HG03064 (cell line): Measurements from ENCODE around the gene TAB2.

ENCODE experiments used
- ATAC-seq: cut with Tn5 transposase; IDR thresholded peaks from one replicate; pipeline ENCODE4 v1.9.1; 2021; ENCODE audit warnings: low read depth; ENCODE audit not compliant: unreplicated experiment

Gene TAB2

DNA sequence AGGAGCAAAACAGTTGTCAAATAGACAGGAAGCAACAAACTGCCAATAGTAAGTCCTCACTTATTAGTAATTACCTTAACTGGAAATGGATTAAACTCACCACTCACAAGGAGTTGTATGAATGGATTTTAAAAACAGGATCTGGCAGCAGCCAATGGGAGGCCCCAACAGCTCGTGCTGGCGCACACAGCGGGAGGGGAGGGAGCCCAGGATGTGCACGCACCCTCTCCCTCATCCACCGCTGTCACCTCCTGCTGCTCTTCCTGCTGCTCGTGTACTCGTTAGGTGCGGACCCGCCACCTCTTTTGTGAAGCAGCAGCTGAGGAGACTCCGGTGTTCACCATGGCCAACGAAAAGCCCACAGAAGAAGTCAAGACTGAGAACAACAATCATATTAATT, 82.5 kb downstream of the TAB2 start, which contains the start of gene SUMO4:
Gene SUMO4, plus strand, starts transcription at position 213 of the 400 bp plus-strand sequence. Its CDS starts 130 bp downstream, at position 343.
- no peak for ATAC-seq

DNA sequence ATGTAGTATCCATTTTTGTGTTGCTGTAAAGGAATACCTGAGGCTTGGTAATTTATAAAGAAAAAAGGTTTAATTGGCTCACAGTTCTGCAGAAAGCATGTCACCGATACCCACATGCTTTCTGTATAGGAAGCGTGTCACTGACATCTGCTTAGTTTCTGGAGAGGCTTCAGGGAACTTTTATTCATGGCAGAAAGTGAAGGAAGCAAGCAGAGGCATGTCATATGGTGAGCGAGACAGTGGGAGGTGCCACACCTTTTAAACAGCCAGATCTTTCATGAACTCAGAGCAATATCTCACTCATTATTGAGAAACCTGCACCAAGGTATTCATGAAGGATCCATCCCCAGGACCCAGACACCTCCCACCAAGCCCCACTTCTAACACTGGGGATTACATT, 86.0 kb downstream of the TAB2 start:
- no peak for ATAC-seq

DNA sequence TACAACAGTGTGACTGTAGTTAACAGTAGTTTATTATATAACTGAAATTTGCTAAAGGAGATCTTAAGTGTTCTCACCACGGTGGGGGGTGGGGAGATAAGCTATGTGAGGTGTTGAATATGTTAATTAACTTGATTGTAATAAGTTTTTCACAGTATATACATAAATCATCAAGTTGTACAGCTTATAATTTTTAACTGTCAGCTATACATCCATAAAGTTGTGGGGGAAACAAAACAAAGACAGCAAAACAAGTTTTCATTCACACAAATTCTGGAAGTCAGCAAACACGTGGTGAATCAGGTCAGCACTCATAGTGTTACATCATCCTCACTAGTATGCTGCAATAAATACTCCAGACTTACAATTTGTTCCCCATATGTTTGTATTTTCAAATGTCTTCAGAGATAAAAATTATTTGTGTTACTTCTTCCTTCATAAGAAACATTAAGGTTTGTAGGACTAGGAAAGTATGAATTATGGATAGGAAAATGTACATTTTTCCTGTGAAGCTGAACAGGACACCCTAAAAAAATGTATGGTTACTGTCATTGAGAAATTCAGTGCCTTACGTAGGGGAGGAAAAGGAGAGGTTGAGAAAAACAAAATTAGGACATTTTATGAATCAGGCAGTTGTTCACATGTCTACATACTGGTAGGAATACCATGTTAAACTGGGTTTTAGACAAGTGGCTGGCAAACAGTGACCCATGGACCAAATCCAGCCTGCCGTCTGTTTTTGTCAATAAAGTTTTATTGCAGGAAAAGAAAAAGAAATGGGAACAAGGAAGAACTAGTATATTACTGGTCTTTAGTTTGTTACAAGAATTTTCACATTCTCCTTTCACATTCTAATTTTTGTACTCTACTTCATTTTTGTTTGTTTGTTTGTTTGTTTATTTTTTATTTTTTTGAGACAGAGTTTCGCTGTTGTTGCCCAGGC, 88.6 kb downstream of the TAB2 start:
- ATAC-seq = no peak

DNA sequence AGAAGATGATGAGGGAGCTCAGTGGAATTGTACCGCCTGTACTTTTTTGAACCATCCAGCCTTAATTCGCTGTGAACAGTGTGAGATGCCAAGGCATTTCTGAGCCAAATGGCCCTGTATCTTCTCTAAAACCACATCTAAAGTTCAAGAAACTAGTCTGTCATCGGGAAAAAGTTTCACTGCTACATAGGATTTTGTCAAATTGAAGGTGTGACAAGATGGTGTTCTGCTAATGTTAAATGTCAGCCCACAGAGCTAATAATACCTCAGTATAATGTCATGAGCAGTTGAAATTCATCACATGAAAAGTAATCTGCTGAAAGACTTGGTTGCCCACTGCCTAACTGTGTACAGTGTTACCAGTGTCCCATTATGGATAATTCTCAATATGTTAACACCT, 92.1 kb downstream of the TAB2 start:
- no peak for ATAC-seq

DNA sequence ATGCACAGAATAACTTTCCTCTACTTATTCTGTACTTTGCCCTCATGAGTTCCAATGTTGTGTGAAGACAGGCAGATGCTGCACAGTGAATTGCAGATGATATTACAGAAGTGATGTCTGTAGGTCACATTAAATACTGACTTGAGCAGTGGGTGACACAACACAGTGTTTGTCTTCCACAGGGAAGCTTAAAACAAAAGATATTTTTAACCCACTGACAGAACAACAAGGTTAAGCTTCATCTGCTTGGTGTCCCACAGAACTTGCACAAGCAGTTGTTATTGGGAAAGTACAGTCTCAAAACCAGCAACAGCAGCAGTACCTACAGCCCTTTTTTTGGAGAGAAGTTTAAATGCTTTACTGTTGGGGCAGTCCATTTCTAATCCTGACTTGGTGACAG, 93.0 kb downstream of the TAB2 start:
- ATAC-seq = no peak

DNA sequence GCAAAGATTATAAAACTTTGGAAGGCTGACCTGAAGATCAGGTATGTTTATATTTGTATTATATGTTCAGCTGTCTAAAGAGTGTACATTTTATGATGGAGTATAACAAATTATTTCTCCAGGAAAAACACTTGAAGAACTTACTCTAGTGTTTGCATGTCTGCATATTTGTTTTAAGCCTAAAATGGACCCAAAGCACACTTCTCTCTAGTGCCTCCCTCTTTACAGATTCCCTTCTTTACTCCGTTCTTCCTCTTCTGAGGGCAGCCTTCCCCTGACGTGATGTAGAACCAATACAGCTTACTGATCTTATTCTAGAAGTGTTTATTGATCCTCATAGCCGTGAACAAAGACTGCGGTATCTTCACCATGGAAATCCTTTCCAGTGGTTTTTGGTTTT, 96.5 kb downstream of the TAB2 start:
- no peak for ATAC-seq

DNA sequence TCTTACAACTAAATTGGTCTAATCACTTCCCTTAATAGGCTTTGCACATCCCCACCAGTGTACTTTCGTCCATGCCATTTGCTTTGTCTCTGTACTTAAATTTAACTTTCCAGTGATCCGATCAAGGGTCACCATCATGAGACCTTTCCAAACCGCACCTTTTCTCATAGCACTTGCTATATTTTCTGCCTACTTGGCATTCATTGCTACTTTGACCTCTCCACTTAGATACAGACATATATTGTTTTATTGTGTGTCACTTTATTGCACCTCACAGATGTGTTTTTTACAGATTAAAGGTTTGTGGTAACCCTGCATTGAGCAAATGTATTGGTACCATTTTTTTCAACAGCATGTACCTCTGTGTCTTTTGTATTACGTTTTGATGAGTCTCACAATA, 97.3 kb downstream of the TAB2 start:
- ATAC-seq = no peak

DNA sequence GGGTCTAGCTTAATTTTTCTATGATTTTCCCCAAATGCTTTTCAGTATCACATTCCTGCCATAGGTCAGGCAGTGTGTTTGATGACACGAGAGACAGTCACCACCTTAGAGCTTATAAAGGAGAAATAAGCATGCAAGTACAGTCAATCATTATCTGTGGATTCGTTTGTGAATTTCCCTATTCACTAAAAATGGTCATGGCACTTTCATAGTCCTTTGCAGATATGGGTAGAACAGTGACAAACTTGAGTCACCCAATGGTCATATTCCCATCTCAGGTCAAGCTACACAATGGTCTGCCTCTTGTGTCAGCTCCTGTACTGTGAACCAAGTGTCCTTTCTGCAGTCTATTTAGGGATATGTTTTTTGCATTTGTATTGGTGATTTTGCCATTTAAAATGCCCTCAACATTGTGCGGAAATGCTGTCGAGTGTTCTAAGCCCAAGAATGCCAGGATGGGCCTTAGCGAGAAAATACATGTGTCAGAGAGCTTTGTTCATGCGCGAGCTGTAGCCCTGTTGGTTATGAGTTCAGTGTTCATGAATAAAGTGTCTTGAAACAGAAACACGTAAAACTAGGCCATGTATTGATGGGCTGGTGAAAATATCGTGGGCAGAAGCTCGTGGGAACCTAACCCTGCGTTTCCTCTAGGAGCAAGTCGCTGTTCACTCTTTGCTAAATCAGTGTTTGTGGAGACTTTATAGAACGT, 102.3 kb downstream of the TAB2 start:
- no peak for ATAC-seq

DNA sequence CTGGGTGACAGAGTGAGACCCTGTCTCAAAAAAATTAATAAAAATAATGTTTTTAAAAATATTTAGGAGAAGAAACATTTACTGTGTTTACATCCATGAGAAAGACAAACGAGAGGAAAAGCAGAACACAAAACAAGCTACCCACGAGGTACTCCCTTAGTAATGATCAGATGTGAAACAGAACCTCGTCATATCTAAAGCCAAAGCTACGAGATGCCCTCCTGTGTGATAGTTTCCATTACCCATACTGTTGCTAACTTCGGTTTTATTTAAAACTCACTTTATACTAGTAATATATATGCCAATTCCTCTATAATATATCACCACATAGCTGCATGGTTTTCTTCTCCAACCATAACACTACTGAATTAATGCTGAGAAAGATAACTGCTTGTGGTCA, 103.6 kb downstream of the TAB2 start:
- ATAC-seq = no peak

DNA sequence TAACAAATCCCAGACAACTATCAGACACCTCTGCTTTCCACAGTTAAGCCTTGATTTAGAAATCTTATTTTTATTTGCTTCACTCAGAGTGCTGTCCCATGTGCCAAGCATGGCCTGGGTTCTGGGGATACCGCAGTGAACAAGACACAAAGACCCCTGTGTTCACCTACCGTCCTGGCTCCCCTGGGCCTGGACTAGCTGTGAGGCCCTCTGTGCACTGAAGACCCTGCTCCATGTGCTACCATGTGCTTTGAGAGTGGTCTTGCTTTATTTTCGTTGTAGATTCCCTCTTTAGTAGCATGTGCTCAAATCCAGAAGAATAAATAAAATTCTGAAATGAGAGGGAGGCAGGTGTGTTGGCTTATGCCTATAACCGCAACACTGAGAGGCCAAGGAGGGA, 105.1 kb downstream of the TAB2 start:
- ATAC-seq = no peak

DNA sequence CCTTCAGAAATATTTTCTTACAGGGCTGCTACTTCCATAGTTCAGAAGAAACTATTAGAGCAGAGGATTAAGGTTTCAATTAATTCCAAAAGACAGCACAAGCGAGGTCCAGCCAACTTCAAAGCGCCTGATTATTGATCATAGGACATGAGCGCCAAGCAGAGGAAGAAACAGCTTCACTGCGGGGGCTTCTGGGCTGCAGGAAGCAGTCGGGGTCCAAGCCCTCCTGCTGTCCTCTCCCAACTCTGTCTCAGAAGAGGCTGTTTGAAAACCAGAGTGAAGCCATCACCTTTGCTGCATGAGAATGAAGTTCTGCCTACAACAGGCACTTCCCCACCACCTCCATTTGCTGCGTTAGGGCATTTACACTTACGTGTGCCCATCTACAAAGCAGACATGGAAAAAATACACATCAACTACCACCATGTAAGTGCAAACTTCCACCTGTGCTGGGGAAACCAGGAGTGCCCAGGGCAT, 106.5 kb downstream of the TAB2 start:
- no peak for ATAC-seq

DNA sequence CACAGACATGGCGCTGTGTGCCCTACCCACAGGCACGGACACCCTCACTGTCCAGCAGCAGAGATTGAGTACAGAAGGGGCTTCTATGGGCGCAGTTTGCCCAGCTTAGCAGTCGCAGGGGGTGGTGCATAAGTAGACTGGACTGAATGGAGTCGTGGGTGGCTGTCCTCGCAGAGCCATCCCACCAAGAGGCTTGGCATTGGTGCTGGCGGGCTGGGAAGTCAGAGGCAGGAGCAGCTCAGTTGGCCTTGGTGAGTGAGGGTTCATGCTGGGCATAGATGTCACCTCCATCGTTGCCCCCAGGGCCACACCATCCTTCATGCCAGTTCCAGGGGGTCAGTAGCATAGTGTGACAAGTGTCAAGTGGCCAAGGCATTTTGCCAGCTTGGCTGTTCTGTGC, 107.7 kb downstream of the TAB2 start:
- ATAC-seq = no peak

DNA sequence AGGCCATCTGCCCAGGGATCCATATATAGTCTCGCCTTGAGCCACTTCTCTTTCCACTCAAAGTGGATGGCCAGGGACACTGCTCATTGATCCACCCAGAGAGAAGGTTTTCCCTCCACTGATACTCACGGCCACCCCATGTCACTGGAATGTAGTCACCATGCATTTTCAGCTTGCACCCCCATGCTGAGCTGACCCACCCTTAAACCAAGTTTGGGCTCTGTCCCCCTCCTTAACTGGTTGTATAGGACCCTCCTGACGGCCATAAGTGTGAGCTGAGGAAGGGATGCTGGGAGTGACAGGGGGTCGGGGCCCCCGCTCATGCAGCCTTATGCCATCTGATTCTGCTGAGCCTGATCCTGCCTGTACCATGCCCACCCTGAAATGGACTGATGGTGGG, 108.2 kb downstream of the TAB2 start:
- no peak for ATAC-seq

DNA sequence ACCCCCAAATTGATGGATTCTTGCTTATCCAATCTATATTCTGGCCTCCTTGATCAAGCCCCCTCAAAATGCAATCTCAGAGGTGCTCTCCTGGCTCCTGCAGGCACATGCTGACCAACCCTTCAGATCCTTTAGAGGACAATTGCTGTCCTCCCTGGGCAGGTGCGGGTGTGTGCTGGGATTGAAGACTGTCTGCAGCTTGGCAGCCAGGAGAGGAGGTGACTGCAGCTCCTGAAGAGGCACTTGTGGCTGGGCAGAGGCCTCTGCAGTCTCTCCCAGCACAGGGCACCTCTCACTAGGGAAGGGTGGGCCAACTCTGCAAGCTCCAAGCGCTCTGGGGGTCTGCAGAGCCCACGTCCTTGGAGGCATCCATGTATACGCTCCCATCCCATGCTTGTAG, 111.1 kb downstream of the TAB2 start:
- ATAC-seq = no peak

DNA sequence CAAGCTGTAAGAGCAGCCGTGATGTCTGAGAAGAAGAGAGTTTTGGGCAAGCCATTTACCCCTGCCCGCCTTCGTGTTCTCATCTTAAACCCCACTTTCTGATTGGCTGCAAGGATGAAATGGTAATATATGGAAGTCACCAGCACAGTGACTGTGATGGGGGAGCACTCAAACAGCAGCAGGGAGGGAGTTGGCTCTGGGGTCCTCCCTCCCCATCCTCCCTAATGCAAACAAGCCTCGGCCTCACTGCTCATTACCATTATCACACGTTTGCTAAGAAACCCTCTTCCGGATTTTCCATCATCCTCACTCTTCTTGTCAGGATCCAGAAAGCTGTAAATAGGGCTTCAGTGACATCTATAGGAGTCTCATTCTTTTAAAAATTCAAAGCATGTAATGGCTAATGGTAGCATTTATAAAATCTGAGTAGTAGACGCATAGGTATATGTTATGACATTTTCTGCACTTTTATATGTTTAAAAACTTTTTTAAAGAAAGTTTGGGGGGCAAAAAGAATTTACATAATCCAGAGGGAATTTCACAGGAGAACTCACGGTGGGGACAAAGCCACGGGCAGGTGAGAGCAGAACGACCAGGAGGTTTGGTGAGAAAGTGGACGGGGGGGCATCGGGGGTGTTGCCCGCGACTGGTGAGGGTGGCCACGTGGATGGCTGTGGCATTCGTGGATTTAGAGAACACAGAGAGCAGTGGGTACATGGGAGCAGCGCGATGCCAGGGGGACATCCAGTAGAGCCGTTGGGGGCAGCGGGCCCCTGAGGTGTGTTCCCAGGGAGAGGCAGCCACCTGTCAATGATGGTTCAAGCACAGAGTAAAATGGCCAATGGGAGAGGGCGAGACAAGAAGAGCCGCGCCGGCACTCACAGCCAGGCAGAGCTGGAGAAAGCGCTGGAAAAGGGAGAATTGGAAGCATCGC, 112.2 kb downstream of the TAB2 start:
- no peak for ATAC-seq

DNA sequence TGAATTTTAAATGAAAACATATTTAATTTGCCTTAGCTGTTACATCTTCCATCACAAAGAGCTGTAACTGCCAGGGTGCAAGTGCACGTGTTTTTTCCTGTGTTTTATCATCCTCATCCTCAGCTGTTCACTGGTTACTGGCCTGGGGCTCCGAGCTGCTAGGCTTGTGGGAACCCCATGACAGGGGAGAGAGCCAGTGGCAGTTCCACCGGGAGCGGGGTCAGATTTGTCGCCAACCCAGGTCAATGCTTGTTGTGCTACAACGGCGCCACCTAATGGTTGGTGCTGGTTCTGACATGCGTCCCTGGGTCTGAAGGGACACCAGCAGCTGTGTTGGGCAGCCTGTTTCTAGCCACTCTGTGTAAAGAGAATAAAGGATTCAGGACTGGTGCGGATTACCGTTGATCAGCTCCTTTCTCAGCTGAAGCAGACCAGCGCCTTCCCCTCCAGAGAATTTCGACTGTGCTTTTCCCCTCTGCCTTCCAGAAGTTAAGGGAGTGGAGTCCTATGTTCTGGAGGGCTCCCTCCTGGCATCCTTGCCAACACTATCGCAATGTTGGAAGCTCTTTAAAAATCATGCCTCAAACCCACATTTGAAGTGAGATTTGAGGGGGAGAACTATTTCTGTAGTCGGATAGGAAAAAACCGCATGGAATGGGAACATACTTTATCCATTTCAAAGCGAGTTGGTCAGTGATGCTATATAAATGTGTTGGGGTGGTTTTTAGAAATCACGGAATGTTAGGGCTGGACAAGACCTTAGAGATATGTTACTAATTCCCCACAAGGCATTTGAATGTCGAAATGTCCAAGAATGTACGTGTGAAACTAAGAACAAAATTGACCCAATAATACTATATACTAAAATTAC, 114.6 kb downstream of the TAB2 start:
- no peak for ATAC-seq

DNA sequence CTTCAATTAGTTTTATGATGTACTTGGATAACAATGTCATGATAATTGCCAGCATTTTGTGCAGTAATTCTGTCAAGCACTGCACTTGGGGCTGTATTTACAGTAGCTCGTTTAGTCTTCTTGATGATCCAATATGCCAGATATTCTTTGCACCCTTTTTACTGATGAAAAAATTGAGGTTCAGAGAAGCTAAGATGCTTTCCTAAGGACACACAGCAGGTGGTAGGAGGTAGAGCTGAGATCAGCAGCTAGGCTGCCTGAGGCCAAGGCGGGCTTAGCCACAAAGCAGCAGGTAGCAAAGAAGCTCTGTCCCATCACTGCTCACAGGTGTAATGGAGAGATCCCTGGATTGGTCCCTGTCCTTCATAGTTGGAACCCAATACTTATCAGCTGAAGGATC, 115.9 kb downstream of the TAB2 start:
- ATAC-seq = no peak

DNA sequence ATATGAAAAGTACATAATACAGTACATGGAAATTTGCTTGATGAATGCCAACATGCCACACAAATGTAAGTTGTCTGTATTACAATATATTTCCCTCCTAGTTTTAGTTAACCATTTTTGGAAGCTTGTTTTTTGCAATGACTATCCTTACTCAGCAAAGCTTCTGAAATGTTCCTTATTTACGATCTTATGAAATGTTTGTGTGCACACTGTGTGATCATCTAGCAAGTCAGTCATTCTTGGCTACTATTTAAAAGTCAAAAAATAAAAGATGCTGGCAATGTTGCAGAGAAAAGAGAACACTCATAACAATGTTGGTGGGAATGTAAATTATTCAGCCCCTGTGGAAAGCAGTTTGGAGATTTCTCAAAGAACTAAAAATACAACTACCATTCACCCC, 116.4 kb downstream of the TAB2 start:
- no peak for ATAC-seq

DNA sequence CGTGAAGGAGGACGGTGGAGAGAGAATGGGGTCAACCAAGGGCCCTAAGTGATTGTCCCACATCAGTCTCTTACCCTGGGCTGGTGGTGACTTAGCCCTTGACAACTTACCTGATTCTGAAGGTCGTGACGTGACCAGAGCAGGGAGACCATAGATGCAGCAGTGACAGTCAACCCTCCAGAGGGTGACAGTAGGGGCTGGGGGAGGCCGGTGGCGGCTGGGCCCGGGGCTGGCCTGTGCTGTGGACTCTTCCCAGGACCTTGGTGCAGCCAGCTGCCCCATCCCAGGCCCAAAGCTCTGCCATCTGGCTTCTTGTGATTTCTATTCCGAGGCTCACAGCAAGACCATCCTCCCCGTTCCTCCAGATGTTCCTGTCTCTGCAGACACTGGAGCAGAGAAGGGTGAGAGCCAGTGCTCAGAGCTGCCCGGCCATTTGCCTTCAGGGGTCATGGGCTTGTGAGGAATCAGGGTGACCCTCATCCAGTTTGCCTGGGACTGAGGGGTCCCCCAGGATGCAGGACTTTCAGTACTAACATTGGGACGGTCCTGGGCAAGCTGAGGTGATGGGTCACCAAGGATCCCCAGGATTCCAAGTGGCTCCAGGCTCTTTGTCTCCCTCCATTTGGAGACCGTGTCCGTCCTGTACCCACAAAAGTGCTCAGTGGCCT, 118.5 kb downstream of the TAB2 start:
- no peak for ATAC-seq
